ENCODE measurements around the gene CDPF1. TPM values are rescaled to one million over a fixed set of nuclear protein-coding genes. Genes with fewer than 3 reads are reported as not detected.

CDPF1 gene
- 9.6 TPM for total RNA-seq

- peak; percentile 91 for DNase-seq (ENCODE audit: low spot score)
Observed at GRCh38 chr22:46250035-46250782, at the start of gene CDPF1. CDPF1 (minus strand) TSS chr22:46250293; CDS start chr22:46248284, 2,009 bp downstream.

- DNase-seq (ENCODE audit: low spot score), result no peak
Observed at GRCh38 chr22:46299101-46299500, 49.0 kb upstream of the CDPF1 start.

GRCh38 chr22:46297151-46297812 lies 47.2 kb upstream of the CDPF1 start:
- DNase-seq (ENCODE audit: low spot score), result no peak

DNA sequence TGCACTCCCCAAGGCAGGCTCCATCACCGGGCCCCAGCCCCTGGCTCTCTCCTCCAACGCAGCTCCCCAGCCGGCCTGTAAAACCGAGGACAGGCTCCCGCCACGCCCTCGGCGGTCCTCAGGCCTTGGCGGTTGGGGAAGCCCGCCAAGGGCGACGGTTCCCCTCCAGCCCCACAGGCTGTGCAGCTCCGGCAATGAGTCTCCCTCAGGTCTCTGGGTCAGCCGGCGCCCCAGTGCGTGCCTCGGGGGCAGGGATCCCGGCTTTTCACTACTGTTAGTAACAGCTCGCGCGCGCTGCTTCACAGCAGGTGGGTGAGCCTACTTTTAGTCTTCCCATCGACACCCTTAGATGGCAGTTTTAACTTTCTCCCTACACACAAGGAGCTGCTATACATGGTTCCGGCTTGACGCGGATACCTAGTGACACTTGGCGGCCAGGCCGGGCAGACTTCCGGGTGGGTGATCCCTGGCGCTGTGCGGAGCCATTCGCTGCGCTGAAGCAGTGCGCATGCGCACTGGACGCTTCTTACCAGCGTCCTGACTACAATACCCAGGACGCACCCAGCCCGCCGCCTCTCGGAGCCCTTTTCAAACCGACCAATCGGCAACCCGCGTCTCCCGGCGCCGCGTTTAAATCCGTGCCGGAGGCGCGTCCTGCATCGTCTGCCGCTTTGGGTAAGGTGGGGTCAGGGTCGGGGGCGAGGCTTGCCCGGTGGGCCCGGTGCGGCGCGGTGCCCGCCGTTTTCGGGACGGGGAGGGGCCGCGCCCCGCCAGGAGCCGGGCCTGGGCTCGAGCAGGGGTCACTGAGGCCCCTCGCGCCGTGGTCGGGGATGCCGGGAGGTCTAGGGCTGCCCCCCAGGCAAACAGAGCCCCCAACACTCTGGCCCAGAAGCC lies 46.4 kb upstream of the CDPF1 start, which contains the start of gene GTSE1:
Gene GTSE1 (plus strand): TSS at position 614 of the 894 bp plus-strand sequence. CDS start 531 bp downstream, outside the sequence.
- DNase-seq (ENCODE audit: low spot score), result peak; percentile 98

- no peak for DNase-seq (ENCODE audit: low spot score)
Observed at GRCh38 chr22:46295277-46295971, 45.3 kb upstream of the CDPF1 start.

DNA sequence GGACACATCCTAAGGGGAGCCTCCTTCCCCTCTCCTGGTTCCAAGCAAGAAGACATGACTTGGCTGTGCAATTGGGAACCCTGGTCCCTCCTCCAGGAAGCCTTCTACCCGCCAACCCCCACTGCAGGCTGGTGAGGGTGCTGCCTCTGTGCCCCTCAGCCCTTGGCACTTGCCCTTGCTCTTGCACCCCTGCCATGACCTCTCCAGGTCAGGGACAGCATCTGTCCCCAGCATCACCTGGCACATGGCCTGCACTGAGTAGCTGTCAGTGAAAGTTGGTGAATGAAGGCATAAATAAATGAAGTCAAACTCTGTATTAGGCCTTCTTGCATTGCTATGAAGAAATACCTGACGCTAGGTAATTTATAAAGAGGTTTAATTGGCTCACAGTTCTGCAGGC lies 44.7 kb upstream of the CDPF1 start:
- DNase-seq (ENCODE audit: low spot score), result no peak

- peak; percentile 45 for DNase-seq (ENCODE audit: low spot score)
Observed at GRCh38 chr22:46293577-46294260, 43.6 kb upstream of the CDPF1 start.

DNA sequence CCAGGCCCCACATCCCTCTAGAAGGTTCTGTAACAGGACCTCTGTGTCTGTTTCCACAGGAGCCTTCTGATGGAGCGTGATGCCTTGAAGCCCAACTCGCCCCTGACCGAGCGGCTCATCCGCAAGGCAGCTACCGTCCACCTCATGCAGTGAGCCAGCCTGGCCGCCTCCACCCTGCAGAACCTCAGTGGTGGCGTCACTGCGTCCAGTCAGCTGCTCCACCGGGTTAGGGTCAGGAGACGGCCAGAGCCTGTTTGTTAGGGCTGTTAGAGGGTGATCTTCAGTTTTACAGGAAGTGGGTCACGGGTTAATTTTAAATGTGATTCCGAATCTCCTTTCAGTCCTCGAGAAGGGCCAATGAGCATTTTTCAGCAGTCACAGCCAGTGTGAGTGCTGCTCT lies 42.6 kb upstream of the CDPF1 start:
- peak; percentile 28 for DNase-seq (ENCODE audit: low spot score)

GRCh38 chr22:46292173-46292572 lies 42.1 kb upstream of the CDPF1 start:
- no peak for DNase-seq (ENCODE audit: low spot score)

DNA sequence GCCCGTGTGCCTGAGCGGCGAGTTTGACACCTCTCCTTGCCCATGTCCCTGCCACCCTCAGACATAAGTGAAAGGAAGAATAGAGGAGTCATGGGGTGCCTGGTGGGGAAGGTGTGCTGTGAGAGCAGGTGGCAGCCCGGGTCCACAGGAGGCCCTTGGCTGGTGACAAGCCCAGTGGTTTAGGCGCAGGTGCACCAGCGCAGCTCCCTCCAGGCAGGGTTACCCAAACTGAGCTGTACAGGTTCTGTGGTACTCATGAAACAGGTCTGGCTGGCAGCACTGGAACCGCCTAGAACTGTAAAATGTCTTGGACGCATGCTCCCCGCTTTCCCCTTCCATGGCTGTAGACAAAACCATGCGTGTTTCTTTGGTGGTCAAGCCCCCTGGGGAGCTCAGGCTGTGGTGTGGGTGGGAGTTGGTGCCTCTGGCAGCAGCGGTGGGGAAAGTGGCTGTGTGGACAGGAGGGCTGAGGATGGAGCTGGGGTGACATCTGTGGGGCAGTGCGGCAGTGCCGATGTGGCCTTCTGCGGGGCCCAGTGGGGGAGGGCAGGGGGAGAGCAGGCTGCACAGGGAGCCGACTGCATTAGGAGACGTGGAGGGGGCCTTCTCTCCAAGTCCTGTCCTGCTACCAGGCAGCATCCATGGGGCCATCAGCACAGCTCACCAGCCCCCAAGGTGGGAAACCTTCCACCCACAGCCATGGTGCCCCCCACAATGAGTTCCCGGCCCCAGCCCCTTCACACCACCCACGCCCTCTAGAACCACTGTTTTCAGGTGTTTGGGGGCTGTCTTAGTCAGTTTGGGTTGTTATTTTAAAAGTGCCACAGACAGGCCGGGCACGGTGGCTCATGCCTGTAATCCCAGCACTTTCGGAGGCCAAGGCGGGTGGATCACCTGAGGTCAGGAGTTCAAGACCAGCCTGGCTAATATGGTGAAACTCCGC lies 41.0 kb upstream of the CDPF1 start:
- no peak for DNase-seq (ENCODE audit: low spot score)

GRCh38 chr22:46290121-46290842 lies 40.2 kb upstream of the CDPF1 start:
- no peak for DNase-seq (ENCODE audit: low spot score)

GRCh38 chr22:46289244-46289891 lies 39.3 kb upstream of the CDPF1 start:
- DNase-seq (ENCODE audit: low spot score), result no peak

- no peak for DNase-seq (ENCODE audit: low spot score)
Observed at GRCh38 chr22:46288846-46289243, 38.8 kb upstream of the CDPF1 start.

DNA sequence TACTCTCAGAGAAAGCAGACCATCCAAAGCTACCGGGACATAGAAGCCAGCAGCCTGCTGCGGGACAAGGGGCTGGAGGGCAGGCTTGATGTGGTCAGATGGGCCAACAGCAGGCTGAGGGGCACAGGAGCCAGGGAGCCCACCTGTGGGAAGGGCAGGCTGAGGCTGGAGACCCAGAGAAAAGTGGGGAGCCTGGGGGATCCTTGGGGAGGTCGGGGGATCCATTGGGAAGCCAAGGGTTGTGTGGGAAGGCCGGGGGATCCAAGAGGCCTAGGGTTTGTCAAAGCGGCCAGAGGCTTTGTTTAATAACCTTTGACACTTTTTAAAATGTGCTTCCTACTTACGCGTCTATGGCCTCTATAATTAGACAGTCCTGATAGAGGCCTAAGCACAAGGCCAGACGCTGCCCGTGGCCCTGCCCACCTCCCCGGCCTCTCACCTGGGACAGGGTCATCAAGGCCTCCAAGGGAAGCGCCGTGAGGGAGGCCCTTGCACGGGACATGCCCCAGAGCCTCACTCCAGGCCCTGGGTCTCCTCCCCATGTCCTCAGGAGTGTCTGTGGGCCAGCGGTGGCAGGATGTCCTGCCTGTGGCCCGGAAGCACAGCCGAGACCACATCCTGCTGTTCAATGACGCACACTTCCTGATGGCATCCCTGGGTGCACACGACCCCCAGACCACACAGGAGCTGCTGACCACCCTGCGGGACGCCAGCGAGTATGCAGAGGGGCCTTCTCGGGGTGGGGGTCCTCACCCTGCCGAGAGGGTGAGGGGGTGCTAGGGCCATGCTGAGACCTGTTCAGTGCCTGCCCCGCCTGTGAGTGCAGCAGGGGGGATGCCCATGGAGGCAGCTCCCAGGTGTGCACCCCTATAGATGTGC lies 38.0 kb upstream of the CDPF1 start:
- peak; percentile 49 for DNase-seq (ENCODE audit: low spot score)

DNA sequence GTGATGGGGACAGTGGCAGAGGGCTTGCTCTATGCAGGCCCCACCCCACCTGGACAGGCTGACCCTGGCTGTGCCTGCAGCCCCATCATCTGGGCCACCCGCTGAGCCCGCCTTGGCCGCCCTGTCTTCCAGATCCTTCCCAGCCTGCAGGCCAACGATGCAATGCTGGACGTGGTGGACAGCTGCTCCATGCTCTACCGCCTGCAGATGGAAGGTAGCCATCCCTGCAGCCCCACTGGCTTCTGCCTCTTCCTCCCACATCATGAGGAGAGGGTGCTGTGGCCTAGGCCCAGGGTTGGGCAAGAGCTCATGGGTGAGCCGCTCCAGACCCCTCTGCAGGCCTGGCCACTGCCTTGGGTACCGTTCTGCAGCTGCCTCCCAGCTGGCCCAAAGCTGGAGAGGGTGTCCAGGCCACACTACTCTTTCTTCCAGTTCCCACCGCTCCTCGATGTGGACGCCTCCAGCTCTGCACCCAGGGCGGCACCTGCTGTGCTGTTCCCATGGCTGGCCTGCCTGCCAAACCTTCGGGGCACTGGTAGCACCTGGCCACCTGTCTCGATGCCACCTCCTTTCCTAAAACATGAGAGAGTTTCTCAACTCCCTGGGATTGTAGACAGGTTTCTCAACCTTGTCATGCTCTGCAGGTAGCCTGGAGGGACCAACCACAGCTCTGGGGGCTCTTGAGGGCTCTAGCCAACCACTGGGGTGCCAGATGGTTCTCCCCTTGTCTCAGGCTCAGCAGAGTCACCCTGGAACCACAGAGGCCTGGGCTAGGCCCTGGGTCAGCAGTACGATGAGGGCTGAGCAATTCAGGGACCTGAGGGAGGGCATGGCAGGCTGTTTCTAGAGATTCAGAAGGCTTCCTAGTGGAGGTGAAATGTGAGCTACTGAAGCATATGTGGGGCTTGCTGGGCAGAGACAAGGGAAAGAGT lies 37.1 kb upstream of the CDPF1 start:
- no peak for DNase-seq (ENCODE audit: low spot score)

GRCh38 chr22:46286006-46286405 lies 35.9 kb upstream of the CDPF1 start:
- DNase-seq (ENCODE audit: low spot score), result no peak

Data from mucosa of gallbladder (tissue), 1 donor.